SK-N-SH treated with all-trans-retinoic acid at 6 μM for 48 hours (cell line): ENCODE data around the gene CCDC188.
A peak's percentile ranks its signal among the peaks of the same experiment; 100 is the strongest.

Experiments used
- ATAC-seq: fragments of 200-7000 bp; cut with Tn5 transposase; 3 replicates; pipeline ENCODE4 v1.9.1; 2020; ENCODE audit warnings: mild to moderate bottlenecking, moderate library complexity
- ARNTL ChIP-seq: fragments of 450-650 bp; formaldehyde crosslinking; IDR thresholded peaks from 2 replicates; pipeline ENCODE4 v1.5.0; 2020; ENCODE audit warnings: low read depth, mild to moderate bottlenecking, moderate library complexity, borderline replicate concordance
- BACH2 ChIP-seq: fragments of 250-450 bp; sonication (Bioruptor Pico); IDR thresholded peaks from 2 replicates; pipeline ENCODE4 v1.9.0; 2021; ENCODE audit warnings: mild to moderate bottlenecking, borderline replicate concordance
- CSDC2 ChIP-seq: fragments of 250-450 bp; sonication (Bioruptor Pico); IDR thresholded peaks from 2 replicates; pipeline ENCODE4 v1.5.0; 2020; ENCODE audit warnings: mild to moderate bottlenecking, moderate library complexity
- ESRRG ChIP-seq: fragments of 250-450 bp; sonication (Bioruptor Pico); IDR thresholded peaks from 2 replicates; pipeline ENCODE4 v1.6.1; 2021; ENCODE audit warnings: mild to moderate bottlenecking
- ISL1 ChIP-seq: fragments of 250-450 bp; sonication (Bioruptor Pico); IDR thresholded peaks from 2 replicates; pipeline ENCODE4 v2.1.2; 2022; ENCODE audit warnings: mild to moderate bottlenecking, moderate library complexity
- OSR1 ChIP-seq: fragments of 250-450 bp; sonication (Bioruptor Pico); IDR thresholded peaks from 2 replicates; pipeline ENCODE4 v1.8.0; 2022; ENCODE audit warnings: moderate library complexity, mild to moderate bottlenecking, inconsistent platforms
- PPARA ChIP-seq: fragments of 250-450 bp; sonication (Bioruptor Pico); IDR thresholded peaks from 2 replicates; pipeline ENCODE4 v1.5.0; 2020; ENCODE audit warnings: mild to moderate bottlenecking, borderline replicate concordance
- RARB ChIP-seq: fragments of 250-450 bp; sonication (Bioruptor Pico); IDR thresholded peaks from 2 replicates; pipeline ENCODE4 v1.8.0; 2021; ENCODE audit warnings: mild to moderate bottlenecking, moderate library complexity
- SNAI2 ChIP-seq: fragments of 250-450 bp; sonication (Bioruptor Pico); IDR thresholded peaks from 2 replicates; pipeline ENCODE4 v1.5.0; 2020; ENCODE audit warnings: mild to moderate bottlenecking, moderate library complexity
- TCF4 ChIP-seq: fragments of 250-450 bp; sonication (Bioruptor Pico); IDR thresholded peaks from 2 replicates; pipeline ENCODE4 v1.8.0; 2021; ENCODE audit warnings: mild to moderate bottlenecking, moderate library complexity, borderline replicate concordance
- TOX ChIP-seq: fragments of 250-450 bp; sonication (Bioruptor Pico); IDR thresholded peaks from 2 replicates; pipeline ENCODE4 v1.8.0; 2021; ENCODE audit warnings: mild to moderate bottlenecking, moderate library complexity, borderline replicate concordance
- ZFP3 ChIP-seq: fragments of 250-450 bp; sonication (Bioruptor Pico); IDR thresholded peaks from 2 replicates; pipeline ENCODE4 v1.5.0; 2020; ENCODE audit warnings: mild to moderate bottlenecking, moderate library complexity
- ZFP30 ChIP-seq: fragments of 450-650 bp; formaldehyde crosslinking; IDR thresholded peaks from 2 replicates; pipeline ENCODE4 v1.5.0; 2022; ENCODE audit warnings: mild to moderate bottlenecking, moderate library complexity
- ZNF565 ChIP-seq: fragments of 450-650 bp; formaldehyde crosslinking; conservative IDR thresholded peaks from 2 replicates; pipeline ENCODE4 v1.5.0; 2020; ENCODE audit warnings: low read depth, mild to moderate bottlenecking, moderate library complexity
- ZNF8 ChIP-seq: fragments of 450-650 bp; formaldehyde crosslinking; IDR thresholded peaks from 2 replicates; pipeline ENCODE4 v1.5.0; 2020; ENCODE audit warnings: mild to moderate bottlenecking, moderate library complexity
- TF ChIP-seq, protein P1 (sequence below): fragments of 250-450 bp; sonication (Bioruptor Pico); IDR thresholded peaks from 2 replicates; pipeline ENCODE4 v1.5.1; 2020; ENCODE audit warnings: low read depth, mild to moderate bottlenecking, moderate library complexity
- TF ChIP-seq, protein P2 (sequence below): fragments of 250-450 bp; sonication (Bioruptor Pico); IDR thresholded peaks from 2 replicates; pipeline ENCODE4 v1.5.1; 2021; ENCODE audit warnings: mild to moderate bottlenecking, moderate library complexity
- TF ChIP-seq, protein P3 (sequence below): fragments of 250-450 bp; sonication (Bioruptor Pico); IDR thresholded peaks from 2 replicates; pipeline ENCODE4 v1.8.0; 2020; ENCODE audit warnings: mild to moderate bottlenecking, moderate library complexity, borderline replicate concordance
- TF ChIP-seq, protein P4 (sequence below): fragments of 250-450 bp; sonication (Bioruptor Pico); IDR thresholded peaks from 2 replicates; pipeline ENCODE4 v1.8.0; 2021; ENCODE audit warnings: low read depth, mild to moderate bottlenecking, moderate library complexity, borderline replicate concordance
- TF ChIP-seq, protein P5 (sequence below): fragments of 250-450 bp; sonication (Bioruptor Pico); IDR thresholded peaks from 2 replicates; pipeline ENCODE4 v1.5.0; 2020; ENCODE audit warnings: mild to moderate bottlenecking, moderate library complexity

The CCDC188 gene

DNA sequence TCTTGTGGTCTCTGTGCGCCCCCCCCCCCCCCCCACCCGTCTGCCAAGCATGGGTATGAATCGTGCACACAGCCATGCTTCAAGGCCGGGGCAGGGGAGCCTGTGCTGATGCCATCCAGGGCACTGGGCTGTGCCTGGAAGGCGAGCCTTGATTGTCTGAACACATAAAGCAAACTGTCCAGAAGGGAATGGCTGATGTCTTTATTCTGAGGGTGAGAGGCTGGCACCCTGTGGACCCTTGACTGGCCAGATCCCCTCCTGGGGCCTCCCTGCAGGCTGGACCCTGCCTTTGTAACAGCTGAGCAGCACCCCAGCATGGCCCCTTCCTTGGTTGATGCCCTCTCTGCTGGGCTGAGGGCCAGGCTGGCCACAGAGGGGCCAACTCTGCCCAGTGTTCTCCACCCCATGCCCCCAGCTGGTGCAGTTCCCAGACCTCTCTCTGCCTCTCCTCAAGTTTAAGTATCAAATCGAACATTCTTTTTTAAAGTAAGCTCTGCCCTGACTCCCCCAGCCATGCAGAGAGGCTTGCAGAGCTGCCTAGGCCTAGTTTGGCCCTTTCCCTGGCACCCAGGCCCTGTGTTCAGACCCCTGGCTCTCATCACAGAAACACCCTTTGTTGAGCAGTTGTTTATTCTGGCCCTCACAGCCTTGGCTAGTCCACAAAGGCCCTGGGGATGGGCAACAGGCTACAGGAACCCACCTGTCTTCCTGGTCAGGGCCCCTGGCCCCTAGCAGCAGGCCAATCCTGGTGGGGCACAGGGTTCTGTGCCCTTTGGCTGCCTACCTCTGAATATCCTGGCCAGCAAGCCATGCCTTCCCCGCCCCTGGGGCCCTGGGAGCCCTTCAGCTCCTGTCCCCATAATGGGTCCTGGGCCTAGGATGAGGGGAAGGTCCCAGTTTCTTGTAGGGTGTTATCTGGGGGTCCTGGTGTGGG lies 38.9 kb downstream of the CCDC188 start (continued):
- TF ChIP-seq, protein P1, sequence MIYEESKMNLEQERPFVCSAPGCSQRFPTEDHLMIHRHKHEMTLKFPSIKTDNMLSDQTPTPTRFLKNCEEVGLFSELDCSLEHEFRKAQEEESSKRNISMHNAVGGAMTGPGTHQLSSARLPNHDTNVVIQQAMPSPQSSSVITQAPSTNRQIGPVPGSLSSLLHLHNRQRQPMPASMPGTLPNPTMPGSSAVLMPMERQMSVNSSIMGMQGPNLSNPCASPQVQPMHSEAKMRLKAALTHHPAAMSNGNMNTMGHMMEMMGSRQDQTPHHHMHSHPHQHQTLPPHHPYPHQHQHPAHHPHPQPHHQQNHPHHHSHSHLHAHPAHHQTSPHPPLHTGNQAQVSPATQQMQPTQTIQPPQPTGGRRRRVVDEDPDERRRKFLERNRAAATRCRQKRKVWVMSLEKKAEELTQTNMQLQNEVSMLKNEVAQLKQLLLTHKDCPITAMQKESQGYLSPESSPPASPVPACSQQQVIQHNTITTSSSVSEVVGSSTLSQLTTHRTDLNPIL (CRISPR knock-in tag): no peak
- TF ChIP-seq BACH2 (CRISPR knock-in tag): no peak
- TF ChIP-seq TOX: no peak
- no peak for TF ChIP-seq ESRRG (CRISPR knock-in tag)
- no peak for TF ChIP-seq ARNTL (CRISPR knock-in tag)
- TF ChIP-seq OSR1: no peak

DNA sequence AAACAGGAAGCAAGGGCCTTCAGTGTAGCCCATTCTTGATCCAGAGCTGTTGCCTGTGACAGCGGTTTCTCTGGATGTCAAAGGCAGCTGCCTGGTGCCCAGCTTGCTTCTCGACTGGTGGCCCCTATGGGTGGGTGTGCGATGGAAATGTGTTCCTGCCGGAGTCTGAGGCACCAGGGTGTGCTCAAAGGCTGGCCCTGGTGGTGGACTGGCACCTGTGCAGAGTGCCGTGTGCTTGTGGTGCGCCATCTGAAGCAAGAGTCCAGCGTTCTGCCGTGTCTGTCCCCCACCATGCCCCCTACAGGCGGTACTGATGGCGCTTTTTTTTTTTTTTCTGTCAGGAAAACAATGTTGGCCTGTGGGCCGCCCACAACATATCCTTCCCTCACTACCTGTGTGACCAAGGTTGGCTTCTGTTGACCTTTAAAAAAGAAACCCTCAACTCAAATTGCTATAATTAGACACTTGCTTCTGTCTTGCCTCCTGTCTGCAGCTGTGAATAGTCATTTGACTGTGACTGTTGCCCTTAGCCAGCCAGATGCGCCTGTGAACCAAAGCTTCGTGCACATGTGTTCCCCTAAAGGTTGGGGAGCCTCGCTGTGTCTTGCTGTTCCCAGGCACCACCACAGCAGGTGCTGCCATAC lies 39.7 kb downstream of the CCDC188 start:
- TF ChIP-seq, protein P2, sequence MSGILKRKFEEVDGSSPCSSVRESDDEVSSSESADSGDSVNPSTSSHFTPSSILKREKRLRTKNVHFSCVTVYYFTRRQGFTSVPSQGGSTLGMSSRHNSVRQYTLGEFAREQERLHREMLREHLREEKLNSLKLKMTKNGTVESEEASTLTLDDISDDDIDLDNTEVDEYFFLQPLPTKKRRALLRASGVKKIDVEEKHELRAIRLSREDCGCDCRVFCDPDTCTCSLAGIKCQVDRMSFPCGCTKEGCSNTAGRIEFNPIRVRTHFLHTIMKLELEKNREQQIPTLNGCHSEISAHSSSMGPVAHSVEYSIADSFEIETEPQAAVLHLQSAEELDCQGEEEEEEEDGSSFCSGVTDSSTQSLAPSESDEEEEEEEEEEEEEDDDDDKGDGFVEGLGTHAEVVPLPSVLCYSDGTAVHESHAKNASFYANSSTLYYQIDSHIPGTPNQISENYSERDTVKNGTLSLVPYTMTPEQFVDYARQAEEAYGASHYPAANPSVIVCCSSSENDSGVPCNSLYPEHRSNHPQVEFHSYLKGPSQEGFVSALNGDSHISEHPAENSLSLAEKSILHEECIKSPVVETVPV (CRISPR knock-in tag): no peak
- TF ChIP-seq ZNF565: no peak
- TF ChIP-seq, protein P3, sequence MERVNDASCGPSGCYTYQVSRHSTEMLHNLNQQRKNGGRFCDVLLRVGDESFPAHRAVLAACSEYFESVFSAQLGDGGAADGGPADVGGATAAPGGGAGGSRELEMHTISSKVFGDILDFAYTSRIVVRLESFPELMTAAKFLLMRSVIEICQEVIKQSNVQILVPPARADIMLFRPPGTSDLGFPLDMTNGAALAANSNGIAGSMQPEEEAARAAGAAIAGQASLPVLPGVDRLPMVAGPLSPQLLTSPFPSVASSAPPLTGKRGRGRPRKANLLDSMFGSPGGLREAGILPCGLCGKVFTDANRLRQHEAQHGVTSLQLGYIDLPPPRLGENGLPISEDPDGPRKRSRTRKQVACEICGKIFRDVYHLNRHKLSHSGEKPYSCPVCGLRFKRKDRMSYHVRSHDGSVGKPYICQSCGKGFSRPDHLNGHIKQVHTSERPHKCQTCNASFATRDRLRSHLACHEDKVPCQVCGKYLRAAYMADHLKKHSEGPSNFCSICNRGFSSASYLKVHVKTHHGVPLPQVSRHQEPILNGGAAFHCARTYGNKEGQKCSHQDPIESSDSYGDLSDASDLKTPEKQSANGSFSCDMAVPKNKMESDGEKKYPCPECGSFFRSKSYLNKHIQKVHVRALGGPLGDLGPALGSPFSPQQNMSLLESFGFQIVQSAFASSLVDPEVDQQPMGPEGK (CRISPR knock-in tag): no peak
- TF ChIP-seq TCF4 (CRISPR knock-in tag): no peak
- no peak for TF ChIP-seq ZFP30
- TF ChIP-seq PPARA (CRISPR knock-in tag): no peak
- no peak for TF ChIP-seq RARB
- no peak for TF ChIP-seq ISL1
- no peak for TF ChIP-seq BACH2 (CRISPR knock-in tag)
- no peak for TF ChIP-seq SNAI2
- TF ChIP-seq CSDC2: no peak
- no peak for TF ChIP-seq ARNTL (CRISPR knock-in tag)
- TF ChIP-seq, protein P1 (CRISPR knock-in tag): no peak
- no peak for TF ChIP-seq ZNF8 (CRISPR knock-in tag)
- TF ChIP-seq, all 23 proteins: peak for 0
- peak; percentile 36 for ATAC-seq

DNA sequence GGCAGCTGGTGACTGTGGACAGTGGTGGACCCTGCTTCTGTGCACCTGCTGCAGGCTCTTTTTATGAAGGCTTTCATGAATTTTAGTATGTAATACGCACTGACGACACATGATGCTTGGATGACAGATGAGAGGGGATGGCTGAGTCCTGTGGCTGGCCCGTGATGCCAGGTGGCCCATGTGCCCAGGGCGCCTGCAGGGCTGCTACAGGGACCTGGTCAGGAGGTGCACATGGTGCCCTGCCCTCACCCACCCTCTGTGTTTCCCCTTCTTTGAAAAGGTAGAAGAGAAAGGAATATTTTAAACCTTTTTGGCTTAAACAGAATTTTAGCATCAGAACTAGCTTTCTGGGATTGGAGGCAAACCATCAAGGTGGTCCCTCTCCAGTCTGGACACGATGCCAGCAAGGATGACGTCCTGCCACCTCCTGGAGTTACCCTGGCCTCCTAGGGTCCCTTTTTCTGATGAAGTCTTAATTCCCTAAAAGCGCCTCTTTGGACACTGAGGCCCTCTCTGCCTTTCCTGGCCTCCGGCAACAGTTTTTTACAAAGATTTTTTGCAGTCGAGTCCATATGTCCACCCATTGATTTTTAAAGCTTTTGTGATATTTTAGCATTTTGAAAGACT lies 40.4 kb downstream of the CCDC188 start:
- TF ChIP-seq BACH2 (CRISPR knock-in tag): no peak

DNA sequence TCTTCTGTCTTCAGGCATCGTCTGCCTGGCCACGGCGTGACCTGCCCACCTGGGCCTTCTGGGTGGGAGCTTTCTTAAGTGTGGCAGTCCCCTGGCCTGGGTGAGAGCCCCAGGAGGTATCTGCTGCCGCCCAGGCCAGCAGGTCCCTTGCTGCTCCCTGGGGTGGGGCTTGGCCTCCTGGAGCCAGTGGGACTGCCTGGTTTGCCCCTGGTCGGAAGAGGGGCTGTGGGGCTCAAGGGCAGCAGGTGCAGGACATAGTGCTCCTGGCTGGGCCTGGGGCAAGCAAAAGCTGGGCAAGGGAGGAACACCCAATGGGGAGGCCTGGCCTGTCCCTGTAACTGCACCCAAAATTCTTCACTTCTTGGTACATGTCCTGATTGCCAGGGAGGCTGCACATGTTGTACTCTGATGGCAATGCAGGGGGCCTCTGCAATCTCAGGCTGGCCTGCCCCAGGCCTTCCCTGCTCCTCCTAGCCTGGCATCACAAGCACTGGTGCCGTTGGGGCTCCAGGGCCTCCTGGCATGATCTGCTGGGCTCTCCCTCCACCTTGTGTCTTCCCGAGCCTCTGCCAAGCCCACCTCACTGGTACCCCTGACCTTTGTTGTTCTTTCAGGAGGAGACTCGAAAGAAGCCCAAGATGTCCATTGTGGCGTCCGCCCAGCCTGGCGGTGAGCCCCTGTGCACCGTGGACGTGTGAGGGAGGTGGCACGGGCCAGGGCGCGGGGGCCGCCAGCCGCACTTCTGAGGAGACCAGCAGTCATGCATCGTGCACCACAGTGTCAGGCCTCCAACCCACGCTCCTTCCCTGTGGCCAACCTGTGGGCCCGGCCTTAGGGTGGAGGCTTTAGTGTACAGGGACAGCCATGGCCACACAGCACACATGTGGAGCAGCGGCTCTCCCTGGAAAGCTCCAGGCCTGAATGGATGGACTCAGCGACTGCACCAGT lies 41.2 kb downstream of the CCDC188 start:
- TF ChIP-seq CSDC2: no peak
- TF ChIP-seq, protein P4, sequence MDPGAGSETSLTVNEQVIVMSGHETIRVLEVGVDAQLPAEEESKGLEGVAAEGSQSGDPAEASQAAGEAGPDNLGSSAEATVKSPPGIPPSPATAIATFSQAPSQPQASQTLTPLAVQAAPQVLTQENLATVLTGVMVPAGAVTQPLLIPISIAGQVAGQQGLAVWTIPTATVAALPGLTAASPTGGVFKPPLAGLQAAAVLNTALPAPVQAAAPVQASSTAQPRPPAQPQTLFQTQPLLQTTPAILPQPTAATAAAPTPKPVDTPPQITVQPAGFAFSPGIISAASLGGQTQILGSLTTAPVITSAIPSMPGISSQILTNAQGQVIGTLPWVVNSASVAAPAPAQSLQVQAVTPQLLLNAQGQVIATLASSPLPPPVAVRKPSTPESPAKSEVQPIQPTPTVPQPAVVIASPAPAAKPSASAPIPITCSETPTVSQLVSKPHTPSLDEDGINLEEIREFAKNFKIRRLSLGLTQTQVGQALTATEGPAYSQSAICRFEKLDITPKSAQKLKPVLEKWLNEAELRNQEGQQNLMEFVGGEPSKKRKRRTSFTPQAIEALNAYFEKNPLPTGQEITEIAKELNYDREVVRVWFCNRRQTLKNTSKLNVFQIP (CRISPR knock-in tag): no peak
- TF ChIP-seq PPARA (CRISPR knock-in tag): no peak
- TF ChIP-seq SNAI2: no peak
- TF ChIP-seq ZFP30: no peak
- no peak for TF ChIP-seq ZFP3 (CRISPR knock-in tag)
- TF ChIP-seq TCF4 (CRISPR knock-in tag): no peak
- no peak for TF ChIP-seq BACH2 (CRISPR knock-in tag)
- TF ChIP-seq, protein P5, sequence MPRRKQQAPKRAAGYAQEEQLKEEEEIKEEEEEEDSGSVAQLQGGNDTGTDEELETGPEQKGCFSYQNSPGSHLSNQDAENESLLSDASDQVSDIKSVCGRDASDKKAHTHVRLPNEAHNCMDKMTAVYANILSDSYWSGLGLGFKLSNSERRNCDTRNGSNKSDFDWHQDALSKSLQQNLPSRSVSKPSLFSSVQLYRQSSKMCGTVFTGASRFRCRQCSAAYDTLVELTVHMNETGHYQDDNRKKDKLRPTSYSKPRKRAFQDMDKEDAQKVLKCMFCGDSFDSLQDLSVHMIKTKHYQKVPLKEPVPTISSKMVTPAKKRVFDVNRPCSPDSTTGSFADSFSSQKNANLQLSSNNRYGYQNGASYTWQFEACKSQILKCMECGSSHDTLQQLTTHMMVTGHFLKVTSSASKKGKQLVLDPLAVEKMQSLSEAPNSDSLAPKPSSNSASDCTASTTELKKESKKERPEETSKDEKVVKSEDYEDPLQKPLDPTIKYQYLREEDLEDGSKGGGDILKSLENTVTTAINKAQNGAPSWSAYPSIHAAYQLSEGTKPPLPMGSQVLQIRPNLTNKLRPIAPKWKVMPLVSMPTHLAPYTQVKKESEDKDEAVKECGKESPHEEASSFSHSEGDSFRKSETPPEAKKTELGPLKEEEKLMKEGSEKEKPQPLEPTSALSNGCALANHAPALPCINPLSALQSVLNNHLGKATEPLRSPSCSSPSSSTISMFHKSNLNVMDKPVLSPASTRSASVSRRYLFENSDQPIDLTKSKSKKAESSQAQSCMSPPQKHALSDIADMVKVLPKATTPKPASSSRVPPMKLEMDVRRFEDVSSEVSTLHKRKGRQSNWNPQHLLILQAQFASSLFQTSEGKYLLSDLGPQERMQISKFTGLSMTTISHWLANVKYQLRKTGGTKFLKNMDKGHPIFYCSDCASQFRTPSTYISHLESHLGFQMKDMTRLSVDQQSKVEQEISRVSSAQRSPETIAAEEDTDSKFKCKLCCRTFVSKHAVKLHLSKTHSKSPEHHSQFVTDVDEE (CRISPR knock-in tag): no peak

More for the DNA sequence above, 40.4 kb downstream of the CCDC188 start:
- no peak; the same call in 2 of the 3 replicates for ATAC-seq

More for the DNA sequence above, 41.2 kb downstream of the CCDC188 start:
- no peak; the same call in 2 of the 3 replicates for ATAC-seq
